Right forelimb (tissue), 1 donor: ENCODE results near the gene ESYT3.
A peak's percentile ranks its signal among the peaks of the same experiment; 100 is the strongest.
"Not testable (repeated sequence)": the region's sequence is repeated elsewhere in the genome, so short reads cannot be mapped to it uniquely, and the experiment has no call there.

Experiments
- DNase-seq: peaks from one replicate; pipeline ENCODE4 v3.0.0-alpha.2; 2018

ESYT3 gene

DNA sequence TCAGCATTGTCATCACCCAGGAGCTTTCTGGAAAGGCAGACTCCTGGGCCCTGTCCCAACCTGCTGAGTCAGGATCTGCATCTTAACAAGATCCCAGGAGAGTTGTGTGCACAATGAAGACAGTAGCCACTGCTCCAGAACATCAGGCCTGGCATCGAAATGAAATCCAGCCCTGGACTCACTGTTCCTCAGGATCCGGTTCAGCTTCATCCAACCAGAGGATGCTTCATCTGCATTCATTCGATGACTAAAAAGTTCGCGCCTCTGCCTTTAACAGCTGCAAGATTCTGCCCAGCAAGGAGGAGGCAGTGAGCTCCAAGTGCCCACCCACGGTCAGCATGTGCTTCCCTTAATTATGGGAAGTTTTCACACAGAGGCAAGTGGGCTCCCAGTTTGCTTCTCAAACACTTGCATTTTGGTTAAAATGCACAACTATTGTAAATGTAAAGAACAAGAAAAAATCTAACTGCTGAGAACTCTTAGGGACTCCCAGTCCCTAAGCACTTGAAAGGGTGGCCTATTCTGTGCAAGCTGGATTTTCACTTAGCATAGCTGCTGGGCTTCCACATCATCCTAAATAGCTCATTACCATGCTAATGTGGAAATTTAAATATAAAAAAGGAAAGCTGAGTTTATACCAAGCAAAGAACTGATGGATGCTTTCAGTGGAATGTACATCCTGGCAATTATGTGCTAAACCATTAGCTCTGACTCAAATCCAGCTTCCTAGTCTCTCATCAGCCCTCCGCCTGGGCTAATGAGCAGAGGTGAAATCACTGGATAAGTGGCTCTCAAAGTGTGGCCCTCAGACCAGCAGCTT is 25.5 kb upstream of the ESYT3 start:
- no peak for DNase-seq

DNA sequence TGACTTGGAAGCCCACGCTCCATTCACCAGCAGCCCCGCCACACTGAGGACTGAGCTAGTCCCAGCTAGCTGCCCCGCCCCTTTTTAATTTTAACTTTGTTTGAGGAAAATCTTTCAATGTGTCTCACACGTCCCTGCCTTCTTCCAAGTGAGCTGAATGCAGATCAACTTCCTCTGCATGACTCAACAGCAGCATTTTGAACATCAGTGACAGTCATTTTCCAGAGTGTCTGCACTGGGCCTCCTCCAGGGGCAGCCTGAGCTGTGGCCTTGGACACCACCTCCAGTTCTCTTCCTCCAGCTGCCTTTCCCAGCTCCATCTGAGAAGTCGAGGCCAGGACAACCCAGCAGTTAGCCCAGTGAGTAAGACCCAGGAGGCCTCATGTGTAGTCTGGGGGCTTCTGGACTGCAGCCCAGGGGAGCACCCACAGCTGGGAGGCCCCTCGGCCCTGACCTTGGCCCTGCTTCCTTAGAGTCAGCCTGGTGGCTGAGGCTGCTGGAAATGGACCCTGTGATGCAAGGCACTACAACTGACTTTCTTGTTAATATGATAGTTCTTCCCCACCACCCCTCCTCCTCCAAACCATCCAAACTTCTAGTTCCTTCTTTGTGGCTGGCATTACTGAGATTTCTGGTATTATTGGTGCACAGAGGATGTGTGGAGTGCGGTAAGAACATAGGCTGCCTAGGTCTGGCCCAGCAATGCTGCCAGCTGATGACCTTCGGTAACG is 21.4 kb upstream of the ESYT3 start:
- no peak for DNase-seq

DNA sequence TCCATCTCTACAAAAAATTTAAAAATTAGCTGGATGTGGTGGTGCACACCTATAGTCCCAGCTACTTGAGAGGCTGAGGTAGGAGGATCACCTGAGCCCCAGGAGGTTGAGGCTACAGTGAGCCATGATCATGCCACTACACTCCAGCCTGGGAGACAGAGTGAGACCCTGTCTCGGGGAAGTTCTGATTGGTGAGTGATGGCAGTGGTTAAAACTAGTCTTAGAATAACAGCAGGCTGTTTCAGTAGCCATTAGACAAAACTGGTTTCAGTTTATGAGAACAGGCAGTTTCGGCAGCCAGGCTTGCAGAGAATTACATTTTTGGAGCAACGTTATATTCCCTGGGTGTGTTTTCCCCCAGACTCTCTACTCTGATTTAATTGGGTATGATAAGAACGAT is 18.2 kb upstream of the ESYT3 start:
- not testable (repeated sequence) for DNase-seq

DNA sequence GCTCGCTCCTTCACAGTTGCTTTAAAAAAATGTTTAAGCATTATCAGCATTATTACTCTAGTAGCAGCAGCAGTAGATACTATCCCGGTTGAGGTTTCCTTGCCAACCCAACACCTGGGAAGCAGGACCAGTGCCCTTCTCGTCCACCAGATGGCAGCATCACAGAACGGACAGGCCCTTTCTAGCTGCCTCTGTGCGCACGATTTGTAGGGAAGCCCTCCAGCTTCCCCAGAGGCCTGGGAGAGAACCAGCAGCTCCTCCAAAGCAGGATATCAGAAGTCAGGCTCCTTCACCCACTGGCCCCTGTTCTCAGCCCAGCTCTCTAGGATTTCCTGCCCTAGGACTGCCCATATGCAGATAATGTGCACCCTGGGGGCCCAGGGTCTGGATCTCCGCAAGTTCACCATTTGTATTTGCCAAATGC is 16.8 kb upstream of the ESYT3 start:
- DNase-seq, result peak; percentile 79

DNA sequence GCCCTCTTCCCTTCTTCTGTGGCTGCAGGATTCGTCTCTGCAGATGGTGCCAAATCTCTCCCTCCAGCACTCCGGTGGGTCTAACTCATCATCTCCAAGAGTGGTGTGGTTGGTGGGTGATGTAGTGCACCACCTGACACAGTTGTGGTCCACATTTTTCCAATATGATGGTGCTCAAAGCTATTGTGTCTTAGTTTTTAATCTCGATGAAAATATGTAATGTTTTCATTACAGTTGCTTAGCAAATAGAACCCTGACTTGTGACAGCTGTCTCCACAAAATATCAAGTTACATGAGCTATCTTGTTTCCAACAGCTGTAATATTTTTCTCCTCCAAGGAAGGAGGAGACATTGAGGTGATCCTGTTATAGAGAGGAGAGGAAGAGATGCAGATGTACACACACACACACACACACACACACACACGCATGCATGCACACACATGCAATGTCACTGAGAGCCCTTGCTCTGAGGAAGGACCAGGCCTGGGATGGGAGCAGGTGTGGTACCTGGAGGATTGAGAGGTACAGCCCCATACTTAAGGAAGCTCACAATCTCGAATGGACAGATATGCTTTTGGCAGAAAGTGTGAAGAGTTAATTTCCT is 15.7 kb upstream of the ESYT3 start:
- DNase-seq, result no peak

DNA sequence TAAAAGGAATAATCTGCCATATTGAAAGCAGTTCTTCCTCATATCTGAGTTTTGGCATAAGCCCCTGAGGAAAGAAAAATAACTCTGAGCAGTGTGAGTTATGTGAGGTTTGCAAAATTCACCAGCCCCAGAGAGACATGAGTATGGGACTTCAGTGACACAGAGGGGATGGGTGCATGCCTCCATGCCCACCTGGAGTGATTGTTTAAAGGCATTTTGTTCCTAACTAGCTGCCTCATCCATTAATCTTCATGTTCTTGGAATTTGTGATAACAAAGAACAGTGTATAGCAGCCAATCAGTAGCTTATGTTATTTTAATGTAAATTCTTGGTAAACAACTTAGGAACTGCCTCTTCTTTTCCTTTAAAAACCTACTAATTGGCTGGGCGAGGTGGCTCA is 11.1 kb upstream of the ESYT3 start:
- no peak for DNase-seq

DNA sequence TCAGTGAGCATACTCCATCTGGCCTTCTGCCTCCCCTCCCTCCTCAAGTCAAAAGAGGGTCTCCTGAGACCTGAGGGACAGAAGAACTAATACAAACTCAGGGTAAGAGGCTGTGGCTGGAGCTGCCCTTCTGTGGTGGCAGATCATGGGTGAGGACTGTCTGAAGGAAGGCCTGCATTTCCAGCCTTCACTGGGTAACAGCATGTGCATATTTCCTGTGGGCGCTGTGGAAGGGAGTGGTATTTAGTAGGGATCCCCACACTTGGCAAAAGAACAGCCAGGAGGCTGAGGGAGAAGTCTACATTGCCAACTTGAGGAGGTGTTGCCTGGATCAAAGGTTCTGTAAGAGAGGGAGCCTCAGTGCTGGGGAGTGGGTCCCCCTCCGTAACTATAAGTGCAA is 10.1 kb upstream of the ESYT3 start:
- DNase-seq, result no peak

DNA sequence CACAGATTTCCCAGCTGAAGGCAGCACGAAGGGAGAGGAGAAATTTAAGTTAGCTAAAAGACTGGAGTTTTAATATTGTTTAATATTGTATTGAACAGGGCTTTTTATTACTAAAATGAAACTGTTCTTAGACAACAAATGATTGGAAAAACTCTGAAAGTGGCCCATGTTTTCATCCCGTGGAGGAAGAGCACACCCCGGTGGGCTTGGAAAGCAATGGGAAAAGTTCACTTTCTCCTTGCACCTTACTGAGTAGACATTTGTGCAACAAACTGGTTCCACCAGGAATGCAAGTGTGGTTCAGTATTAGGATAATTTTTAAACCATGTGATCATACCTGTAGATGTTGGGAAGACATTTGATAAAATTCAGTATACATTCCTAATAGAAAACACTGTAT is 8.2 kb upstream of the ESYT3 start:
- no peak for DNase-seq

DNA sequence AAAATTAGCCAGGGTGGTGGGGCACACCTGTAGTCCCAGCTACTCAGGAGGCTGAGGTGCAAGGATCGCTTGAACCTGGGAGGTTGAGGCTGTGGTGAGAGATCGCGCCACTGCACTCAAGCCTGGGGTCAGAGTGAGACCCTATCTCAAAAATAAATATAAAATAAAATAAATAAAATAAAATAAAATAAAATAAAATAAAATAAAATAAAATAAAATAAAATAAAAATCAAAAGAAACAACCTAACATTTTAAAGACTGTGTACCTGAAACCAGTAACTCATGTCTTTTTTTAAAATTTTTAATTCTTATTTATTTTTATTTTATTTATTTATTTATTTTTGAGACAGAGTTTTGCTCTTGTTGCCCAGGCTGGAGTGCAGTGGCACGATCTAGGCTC is 7.7 kb upstream of the ESYT3 start:
- not testable (repeated sequence) for DNase-seq

DNA sequence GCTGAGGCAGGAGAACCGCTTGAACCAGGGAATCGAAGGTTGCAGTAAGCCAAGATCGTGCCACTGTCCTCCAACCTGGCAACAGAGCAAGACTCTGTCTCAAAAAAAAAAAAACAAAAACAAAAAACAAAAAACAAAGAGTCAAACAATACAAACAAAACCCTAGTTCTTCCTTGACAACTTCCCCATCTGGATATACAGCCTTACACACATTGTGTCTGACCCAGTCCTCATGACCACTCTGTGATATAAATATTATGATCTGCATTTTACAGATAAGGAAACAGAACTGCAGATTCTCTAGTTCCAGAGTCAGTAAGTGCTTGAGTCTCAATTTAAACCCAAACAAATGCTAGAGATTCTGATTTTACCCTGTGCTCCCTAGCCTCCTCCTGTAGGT is 4.8 kb upstream of the ESYT3 start:
- DNase-seq, result no peak

DNA sequence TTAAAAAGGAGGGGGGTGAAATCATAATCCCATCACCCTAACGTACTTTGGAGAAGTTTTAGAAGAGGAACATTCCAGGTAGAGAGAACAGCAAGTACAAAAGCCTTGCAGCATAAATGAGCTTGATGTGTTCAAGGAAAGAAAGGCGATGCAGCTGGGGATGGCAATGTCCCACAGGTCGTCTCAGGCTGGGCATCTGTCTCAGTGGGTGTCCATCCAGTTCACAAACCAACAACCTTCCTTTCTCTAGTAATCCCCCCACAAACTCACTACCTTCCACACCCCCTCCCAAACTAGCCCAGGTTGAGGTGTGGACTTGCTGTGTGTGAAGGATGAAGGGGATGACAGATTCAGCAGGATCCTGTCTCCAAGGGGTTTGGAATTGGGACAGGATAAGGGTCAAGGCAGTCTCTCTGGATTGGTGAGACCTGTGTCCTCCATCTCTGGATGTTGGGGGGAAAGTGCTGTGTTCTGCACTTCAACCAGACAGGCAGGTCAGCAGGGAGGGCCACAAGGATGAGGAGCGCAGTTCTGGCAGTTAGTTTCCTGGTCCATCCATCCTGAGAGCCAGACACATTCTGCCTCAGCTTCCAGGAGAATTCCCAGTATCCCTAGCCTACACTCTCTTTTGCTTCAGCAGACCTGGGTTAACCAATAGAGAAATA is 1.7 kb upstream of the ESYT3 start:
- peak; percentile 7 for DNase-seq

DNA sequence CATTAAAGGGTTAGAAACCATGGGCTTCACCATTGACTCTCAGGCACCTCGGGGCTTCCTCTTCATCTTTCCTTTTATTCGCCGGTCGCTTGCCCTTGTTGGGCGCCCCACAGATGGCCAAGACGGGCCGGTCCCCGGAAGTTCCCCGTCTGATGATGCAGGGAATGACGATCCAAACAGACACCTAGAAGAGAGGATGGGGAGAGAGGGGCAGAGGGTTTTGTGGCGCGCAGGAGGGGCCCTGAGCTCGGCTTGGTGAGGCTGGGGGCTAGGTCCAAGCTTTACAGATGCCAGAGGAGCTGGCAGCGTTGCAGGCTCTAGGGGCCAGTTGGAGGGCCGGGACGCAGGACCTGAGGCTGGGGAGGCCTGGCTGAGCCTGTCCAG is 532 bp upstream of the ESYT3 start:
- DNase-seq, result no peak

DNA sequence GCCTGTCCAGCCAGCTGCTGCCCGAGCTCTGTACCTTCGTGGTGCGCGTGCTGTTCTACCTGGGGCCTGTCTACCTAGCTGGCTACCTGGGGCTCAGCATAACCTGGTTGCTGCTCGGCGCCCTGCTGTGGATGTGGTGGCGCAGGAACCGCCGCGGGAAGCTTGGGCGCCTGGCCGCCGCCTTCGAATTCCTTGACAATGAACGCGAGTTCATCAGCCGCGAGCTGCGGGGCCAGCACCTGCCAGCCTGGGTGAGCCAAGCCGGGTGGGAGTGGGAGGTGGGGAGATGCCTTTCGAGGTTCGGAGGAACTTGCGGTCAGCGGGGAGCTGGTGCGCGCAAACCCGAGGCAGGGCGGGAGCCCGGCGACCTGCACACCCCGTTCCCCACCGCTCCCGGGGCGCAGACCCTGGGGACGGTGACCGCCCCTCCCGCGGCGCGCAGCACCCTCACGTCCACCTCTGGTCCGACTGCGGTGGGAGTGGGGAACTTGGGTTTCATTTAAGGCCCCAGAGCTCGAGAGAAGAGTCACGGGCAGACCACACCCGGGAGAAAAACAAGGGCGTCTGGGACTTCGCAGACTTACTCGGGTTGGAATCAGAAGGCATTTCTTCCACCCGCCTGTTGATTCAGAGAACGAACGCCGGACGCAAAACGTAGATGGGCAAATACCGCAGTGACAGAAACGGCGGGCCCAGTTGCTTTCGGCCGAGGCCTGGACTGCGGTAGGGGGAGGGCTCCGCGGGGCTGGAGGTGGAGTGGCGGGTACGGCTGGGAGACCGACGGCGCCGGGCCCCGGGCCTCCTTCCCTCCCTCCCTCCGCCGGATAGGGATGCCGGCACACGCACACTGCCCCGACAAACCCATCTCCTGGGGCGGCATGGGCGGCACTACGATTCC is 708 bp downstream of the ESYT3 start:
- DNase-seq, result no peak

DNA sequence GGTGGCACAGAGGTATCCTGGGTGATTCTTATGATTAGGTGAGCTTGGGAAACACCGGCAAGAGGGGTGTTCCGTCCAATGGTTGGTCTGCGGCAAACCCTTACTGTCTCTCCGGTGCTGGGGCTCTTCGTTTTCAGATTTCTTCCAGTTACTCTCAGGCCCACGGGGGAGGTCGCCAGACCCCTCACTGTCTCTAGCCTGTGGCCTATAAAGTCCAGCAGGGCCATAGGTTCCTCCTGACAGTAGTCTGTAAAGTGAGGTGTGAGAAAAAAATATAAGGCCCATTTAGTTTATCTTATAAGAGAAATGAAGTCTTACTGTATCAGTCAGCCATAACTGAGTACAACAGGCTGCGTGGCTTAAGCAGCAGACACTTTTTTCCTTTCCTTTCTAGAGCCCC is 1.4 kb downstream of the ESYT3 start:
- no peak for DNase-seq

DNA sequence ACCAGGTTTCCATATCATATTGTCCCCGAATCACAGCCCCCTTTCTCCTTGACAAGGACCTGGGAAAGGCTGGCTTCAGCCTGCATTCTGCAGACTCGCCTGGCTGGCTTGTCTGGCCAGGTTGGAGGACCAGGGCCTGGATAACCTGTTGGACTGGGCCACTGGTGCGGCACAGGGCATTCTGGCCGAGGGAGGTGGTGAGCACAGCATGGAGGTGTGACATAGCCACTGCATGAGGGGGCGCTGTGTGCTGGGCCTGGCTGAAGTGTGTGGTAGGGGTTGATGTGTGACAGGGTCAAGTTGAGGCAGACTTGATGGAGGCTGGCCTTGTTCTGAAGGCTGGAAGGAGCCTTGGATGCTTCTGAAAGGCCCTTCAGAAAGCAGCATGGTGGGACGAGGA is 2.9 kb downstream of the ESYT3 start:
- no peak for DNase-seq

DNA sequence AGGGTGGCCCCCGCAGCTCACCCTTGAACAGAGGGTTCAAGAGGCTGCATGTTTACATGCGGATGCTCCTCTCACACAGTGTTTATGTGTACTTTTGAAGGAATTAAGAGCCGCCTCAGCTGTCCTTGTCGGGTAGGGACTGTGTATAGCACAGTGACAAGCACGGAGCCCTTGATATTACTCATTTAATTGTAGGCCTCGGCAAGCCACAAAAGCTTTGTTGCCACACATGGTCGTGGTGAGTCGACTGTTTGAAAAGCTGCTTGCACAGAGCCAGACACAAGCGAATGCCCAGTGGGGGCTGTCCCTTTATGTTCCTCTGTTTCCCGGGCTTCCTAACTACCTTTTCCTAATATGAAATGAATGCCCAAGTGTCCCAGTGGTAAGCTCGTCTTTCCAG is 4.5 kb downstream of the ESYT3 start:
- no peak for DNase-seq

DNA sequence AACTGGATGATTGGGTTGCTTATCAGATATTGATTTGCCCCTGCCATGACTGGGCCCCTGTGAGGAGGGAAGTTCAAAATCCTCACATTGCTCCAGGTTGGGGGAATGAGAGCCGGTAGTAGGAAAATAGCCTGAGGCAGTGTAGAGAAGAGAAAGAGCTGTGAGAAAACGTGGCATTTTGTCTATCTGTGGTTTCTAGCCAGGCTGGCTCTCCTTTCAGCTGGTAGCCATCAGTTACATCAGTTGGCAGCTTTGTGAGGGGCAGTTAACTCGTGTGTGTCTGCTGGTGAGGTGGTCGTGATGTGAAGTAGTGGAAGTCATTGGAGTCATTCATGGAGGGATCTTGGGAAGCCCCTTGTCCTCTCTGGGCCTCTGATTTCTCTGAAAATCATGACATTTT is 5.2 kb downstream of the ESYT3 start:
- no peak for DNase-seq

DNA sequence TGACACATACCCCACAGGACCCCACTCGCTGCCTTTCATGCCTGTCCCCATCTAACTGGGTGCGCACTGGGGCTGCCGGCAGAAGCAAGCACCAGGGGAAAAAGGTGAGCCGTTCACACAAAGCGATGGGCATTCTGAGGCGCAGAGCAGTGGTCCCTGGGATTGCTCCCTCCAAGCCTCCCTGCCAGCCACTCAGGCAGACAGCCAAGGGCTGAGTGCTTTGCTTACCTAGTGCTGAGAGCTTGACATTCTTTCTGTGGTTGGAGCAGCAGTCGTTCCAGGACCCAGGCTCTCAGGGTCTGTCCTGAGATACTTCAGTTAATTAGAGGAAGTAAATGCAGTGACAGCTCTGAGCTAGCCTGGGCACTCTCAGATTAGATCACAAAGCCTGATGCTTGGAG is 5.7 kb downstream of the ESYT3 start:
- no peak for DNase-seq

DNA sequence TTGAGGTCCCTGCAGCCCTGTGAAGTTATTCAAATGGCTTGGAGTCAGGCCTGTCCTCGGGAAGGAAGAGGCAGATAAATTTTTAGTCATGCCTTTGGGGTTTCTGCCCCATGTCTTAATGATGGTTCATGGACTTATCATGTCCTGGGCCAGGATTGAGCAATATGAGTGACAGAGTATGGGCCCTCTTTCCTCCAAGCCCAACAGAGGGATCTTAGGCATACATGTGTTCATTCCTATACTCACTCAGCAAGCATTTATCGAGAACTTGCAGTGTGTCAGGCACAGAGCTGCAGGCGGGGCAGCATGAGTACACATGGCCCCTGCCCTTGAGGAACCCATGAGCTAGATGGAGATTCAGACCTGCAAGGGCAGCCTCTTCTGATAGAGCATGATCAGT is 6.2 kb downstream of the ESYT3 start:
- DNase-seq, result no peak

DNA sequence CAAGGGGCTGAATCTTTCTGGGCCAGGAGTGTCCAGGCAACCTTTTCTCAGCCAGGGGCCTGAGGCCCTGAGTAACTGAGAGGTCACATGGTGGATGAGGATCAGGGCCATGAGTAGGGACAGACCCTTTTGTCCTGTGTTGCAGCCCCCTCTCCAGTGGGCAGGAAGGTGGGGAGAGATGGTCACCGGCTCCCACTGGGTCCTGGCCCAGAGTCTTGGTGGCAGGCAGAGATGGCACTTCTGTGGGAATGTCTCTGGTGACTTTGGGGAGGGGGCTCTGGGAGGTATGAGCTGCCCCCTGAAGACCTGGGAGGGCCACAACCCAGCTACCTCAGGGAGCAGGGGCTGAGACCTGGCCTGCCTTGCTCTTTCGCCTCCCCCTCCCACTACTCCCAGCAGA is 6.8 kb downstream of the ESYT3 start:
- DNase-seq, result no peak

DNA sequence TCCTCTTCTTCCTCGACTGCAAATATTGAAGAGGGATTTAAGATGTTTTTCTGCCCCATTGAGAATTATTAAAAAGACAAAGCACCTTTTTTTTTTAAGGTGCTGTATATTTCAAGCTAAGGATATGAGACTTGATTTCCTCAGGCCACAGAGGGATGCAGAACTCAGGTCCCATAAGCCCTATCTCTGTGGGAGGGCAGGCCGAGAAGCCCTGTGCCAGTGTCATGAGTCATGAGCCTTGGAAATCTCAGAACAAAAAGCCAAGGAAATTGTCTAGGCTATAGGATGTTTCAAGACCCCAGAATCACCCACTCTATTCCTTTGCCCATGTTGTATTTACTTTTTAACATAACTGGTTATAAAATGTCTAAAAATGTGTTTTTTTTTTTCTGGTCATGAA is 7.3 kb downstream of the ESYT3 start:
- no peak for DNase-seq

DNA sequence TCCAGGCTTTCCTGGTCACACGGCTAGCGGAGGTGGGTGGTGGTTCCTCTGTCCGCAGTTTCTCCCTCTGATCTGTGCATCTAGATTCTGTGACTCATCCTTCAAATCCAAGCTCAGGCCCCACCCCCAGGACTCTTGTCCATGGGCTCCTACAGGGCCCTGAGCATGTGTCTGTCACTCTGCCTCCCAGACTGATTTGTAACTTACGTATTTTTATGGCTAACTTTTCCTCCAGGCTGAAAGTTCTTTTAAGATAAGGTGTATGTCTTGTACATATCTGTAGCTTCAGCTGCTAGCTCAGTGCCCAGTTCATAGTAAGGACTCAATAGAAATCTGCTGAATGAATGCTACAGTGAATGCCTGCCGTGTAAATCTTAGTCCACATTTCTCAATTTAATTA is 8.0 kb downstream of the ESYT3 start:
- DNase-seq, result no peak

DNA sequence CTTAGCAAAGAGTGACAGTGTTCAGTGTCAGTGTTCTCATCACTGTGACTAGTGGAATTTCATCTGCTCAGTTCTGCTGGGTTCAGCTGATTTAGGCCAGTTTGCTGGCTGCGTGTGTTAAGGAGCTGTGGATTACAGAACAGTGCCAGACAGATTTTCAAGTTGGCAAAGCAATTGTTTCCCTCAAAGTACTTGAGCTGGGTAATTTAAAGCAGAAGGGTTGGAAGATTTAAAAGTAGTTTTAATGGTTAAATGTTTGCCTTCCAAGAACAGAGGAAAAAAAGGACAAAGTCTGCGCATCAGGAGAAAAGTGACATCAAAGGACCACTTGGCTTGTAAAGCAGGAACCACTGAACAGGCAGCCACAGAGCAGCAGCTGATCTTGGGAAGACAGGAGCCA is 8.7 kb downstream of the ESYT3 start:
- no peak for DNase-seq
